CD4-positive, alpha-beta T cell treated with Interleukin-10 for 1 hour (primary cell): ENCODE results near the gene SAP30L.

Experiments
- DNase-seq: peaks from one replicate; pipeline ENCODE4 v3.0.0-alpha.2; 2020

The SAP30L gene

GRCh38 chr5:154482528-154483449 is 37.0 kb downstream of the SAP30L start:
- no peak for DNase-seq

DNA sequence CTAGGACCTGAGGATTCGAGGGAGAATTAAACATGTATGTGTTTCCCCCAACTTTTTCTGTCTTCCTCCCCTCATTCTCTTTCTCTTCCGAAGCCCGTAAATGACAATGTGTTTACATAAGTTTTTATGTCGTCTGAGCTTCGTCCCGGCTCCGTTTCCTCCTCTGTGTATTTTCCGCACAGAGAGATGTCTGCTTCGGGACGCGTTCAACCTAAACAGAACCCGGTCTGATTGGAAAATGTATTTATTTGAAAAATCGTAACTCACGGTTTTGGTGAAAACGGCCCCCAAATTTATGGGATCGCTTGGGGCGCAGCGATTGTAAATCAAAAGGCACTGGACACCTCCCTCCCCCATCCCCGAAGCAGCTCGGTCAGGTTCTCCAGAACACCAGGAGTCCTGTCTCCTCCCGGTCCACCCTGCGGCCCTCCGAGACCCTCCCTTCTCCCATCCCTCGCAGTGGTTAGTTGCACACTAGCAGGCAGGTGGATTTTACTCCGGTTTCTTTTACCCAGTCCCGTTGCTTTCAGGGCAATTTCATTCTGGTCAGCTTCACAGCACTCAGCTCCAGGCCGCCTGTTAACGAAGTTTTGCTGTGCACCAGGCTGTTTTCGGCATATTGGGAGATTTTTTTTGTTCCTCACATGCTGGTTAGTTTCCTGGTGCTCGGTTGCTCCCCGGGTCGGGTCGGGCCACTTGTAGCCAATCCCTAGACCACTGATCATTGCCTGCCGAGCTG is 38.0 kb downstream of the SAP30L start:
- DNase-seq: no peak

- DNase-seq: no peak
Observed at GRCh38 chr5:154484393-154485095, 38.7 kb downstream of the SAP30L start.

DNA sequence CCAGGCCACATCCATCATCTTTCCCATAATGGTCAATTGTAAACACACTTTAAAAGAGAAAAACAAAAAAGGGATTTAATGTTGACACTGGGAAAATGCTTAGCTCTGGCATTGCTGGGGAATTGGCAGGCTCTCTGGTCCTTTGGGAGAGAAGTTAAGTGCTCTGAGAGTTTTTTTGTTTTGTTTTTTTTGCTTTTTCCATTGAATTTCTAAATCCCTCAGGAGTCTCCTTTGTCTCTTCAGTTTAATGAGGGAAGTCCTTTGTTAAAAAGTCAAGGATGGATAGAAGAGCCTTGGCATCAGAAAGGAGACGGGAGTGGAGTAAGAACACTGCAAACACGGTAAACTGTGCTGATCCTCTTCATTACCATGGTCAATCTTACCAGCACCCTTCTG is 39.3 kb downstream of the SAP30L start:
- no peak for DNase-seq

GRCh38 chr5:154485850-154486426 is 40.1 kb downstream of the SAP30L start:
- no peak for DNase-seq

- no peak for DNase-seq
Observed at GRCh38 chr5:154486427-154486866, 40.6 kb downstream of the SAP30L start.

DNA sequence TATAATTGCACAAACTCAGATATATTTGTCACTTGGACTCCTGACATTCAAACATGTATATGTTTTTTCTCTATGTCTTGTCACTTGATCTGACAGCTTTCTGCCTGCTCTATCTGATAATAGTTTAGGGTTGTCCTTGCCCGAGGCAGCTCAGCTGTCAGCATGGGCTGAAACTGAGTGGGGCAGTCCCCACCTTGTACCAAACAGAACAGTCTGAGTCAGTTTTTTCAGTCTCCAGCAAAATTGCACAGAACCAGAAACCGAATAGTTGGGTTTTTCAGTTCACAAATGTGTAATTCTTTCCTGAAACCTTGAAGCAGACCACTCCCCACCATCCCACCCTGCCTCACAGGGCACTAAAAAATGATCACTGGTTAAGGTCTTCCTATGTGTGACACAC is 41.7 kb downstream of the SAP30L start:
- DNase-seq: no peak

DNA sequence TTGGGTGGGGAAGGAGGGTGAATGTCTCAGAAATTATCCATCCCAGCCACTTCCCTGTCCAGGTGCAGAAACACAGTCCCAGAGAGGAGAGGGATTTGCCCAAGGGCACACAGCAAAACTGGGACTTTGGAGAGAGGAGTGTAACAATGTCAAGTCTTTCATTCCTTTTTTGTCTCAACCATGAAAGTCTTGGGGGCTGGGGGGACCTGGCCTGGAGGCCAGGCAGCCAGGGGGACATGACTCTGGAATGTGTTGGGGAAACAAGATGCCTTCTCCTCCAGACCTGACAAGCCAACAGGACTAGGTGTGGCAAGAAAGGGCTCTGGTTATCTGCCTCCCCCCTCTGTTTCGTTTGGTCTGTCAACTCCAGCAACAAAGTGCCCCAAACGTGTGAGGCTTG is 46.1 kb downstream of the SAP30L start:
- no peak for DNase-seq

GRCh38 chr5:154493274-154493673 is 47.5 kb downstream of the SAP30L start:
- no peak for DNase-seq

DNA sequence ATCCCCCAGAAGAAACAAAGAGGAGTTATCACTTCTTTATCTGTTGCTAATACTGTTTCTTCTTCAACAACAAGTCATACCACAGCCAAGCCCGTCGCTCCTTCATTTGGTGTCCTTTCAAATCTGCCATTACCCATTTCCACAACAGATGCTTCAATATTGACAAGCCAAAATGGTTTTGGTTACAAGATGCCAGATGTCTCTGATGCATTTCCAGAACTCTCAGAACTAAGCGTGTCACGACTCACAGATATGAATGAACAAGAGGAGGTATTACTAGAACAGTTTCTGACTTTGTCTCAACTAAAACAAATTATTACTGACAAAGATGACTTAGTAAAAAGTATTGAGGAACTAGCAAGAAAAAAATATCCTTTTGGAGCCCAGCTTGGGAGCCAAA is 48.2 kb downstream of the SAP30L start:
- DNase-seq: no peak

GRCh38 chr5:154498591-154498990 is 52.8 kb downstream of the SAP30L start:
- no peak for DNase-seq

DNA sequence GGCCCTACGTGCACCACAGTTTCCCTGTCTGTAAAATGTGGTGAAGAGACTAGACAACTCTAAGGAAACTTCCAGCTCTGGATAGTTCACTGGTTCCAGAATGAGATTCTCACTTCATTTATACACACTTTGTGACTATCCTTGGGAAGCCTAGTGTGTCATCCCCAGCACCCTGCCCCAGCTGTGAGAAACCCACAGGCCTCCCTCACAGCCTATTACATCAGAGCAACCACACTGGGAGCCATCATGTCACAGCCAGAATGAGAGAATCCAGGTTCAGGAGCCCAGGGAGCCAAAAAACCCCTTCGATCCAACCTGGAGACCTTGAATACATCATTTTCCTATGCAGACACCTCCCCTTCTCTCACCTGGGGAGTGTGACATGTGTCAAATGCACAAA is 53.2 kb downstream of the SAP30L start:
- no peak for DNase-seq

GRCh38 chr5:154501566-154501965 is 55.8 kb downstream of the SAP30L start:
- no peak for DNase-seq

DNA sequence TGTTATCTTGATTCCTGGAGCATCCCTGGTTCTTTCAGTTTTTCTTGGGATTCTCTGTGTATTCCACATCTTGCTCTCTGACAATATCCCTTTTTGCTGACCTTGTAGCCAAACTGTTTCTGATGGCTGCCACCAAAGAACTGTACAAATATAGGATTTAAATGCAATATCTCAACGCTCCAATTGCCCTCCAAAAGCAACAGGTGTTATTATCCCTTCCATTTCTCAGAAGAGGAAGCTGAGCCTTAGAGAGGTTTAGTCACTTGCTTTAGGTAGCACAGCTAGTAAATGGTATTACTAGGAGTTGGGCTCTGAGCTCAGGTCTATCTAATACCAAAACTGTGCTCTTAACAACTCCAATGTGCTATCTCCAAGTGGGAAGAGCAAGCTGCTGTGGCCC is 56.4 kb downstream of the SAP30L start:
- no peak for DNase-seq

DNA sequence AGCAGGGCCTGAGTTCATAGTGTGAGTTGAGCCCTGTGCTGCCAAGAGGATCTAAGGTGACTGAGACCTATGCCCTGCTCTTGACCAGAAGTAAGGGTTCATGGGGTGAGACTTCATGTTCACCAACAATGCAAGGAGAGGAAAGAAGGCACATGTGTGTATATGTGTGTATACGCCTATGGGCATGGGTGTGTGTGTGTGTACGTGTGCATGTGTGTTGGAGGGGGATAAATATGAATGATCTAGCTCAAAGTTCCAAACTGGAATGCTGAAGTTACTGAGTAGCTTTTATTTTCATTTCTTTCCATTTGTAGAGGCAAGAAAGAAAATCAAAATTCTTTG is 57.9 kb downstream of the SAP30L start:
- DNase-seq: no peak

DNA sequence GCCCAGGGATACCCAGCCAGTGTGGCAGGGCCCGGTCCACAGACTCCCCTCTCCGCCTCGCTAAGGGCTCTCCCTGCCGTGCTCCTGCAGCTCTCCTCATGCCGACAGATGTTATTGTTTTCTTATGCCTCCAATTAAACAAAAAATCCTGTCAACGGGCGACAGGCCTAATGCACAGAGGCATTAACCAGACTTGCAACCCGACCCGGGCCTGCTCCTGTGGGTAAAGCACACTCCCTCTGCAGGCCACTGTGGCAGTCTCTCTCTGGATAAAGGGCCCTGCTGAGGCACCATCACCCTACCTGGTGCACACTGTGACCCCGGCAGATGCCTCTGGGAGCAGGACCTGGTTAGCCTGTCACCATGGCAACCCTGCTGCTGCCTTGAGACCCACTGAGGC is 59.8 kb downstream of the SAP30L start:
- no peak for DNase-seq

- DNase-seq: no peak
Observed at GRCh38 chr5:154506049-154506715, 60.4 kb downstream of the SAP30L start.

GRCh38 chr5:154506716-154507080 is 60.9 kb downstream of the SAP30L start:
- DNase-seq: no peak

- no peak for DNase-seq
Observed at GRCh38 chr5:154508114-154508513, 62.3 kb downstream of the SAP30L start.

- DNase-seq: no peak
Observed at GRCh38 chr5:154509784-154510555, 64.2 kb downstream of the SAP30L start.
